Endothelial cell of umbilical vein (primary cell): Measurements from ENCODE around the gene THEMIS. TPM values are rescaled to one million over a fixed set of nuclear protein-coding genes. Genes with fewer than 3 reads are reported as not detected.

Experiments
- BruUV-seq: library from RNA; stranded (reverse); fragments of 400-500 nt; replicated peaks from 2 replicates; lab custom pipeline; 2021; lab: Mats Ljungman, UMichigan
- CTCF ChIA-PET: fragments of 300-600, 350-600 bp; sonication (Branson Sonifier 250); formaldehyde crosslinking; loops from one replicate; lab custom pipeline; 2021; ENCODE audit warnings: antibody characterized with exemption, inconsistent platforms; lab: Charles Lee
- POLR2A ChIA-PET: fragments of 300-600, 350-600 bp; sonication (Branson Sonifier 250); formaldehyde crosslinking; loops from one replicate; lab custom pipeline; 2021; ENCODE audit warnings: antibody characterized with exemption, inconsistent platforms; lab: Charles Lee
- DNase-seq: peaks from one replicate; pipeline ENCODE4 v3.0.0-alpha.2; 2011; ENCODE audit warnings: low read depth, low spot score
- FAIRE-seq: peaks from 2 replicates; lab custom pipeline; 2011; peaks lifted over from hg19 to GRCh38; lab: Jason Lieb, UNC
- H2AFZ ChIP-seq: 2 replicates; pipeline ENCODE4 v1.6.0; 2012; ENCODE audit warnings: low read depth, low read length, control low read depth, inconsistent platforms
- H3K27ac ChIP-seq: 2 replicates; pipeline ENCODE4 v1.5.1; 2011; ENCODE audit warnings: low read depth, mild to moderate bottlenecking, control low read depth, low read length, moderate library complexity; ENCODE audit not compliant: insufficient read depth
- H3K27me3 ChIP-seq, 2 experiments: 2 replicates each; pipeline versions ENCODE4 v1.6.0 to v1.6.1; 2011; ENCODE audit warnings: low read length in 2 of 2, mixed read lengths in 1 of 2; ENCODE audit not compliant: control insufficient read depth in 2 of 2, insufficient read depth in 2 of 2
- H3K36me3 ChIP-seq, 2 experiments: 2 replicates in 1 of 2; 3 replicates in 1 of 2; pipeline ENCODE4 v1.5.1; 2011; ENCODE audit warnings: low read length in 2 of 2, mild to moderate bottlenecking in 1 of 2, moderate library complexity in 1 of 2; ENCODE audit not compliant: control insufficient read depth in 2 of 2, insufficient read depth in 2 of 2; ENCODE audit errors: extremely low read depth in 1 of 2
- H3K4me1 ChIP-seq: 3 replicates; pipeline ENCODE4 v1.5.1; 2011; ENCODE audit warnings: mild to moderate bottlenecking, low read length; ENCODE audit not compliant: control insufficient read depth, insufficient read depth; ENCODE audit errors: extremely low read depth
- H3K4me2 ChIP-seq: 2 replicates; pipeline ENCODE4 v1.6.1; 2011; ENCODE audit warnings: low read length, control low read depth, mixed read lengths; ENCODE audit not compliant: insufficient read depth
- H3K4me3 ChIP-seq, 3 experiments: fragments of 200-600 bp in 1 of 3; sonication (generic), shearing (Covaris generic) in 1 of 3; replicated peaks in 1 of 3; 2 replicates each; pipeline ENCODE4 v1.5.1; 2011 to 2016; ENCODE audit warnings: control low read depth in 3 of 3, low read length in 3 of 3, mild to moderate bottlenecking in 2 of 3, inconsistent platforms in 1 of 3, low read depth in 1 of 3, moderate library complexity in 1 of 3; ENCODE audit not compliant: insufficient read depth in 1 of 3
- H3K79me2 ChIP-seq: 2 replicates; pipeline ENCODE4 v1.6.0; 2012; ENCODE audit warnings: low read length, inconsistent platforms; ENCODE audit not compliant: control insufficient read depth, insufficient read depth
- H3K9ac ChIP-seq: replicated peaks from 2 replicates; pipeline ENCODE3; 2011; ENCODE audit warnings: low read length, control low read depth; ENCODE audit not compliant: insufficient read depth; ENCODE audit errors: extremely low read depth
- H3K9me1 ChIP-seq: replicated peaks from 3 replicates; pipeline ENCODE4 v1.6.0; 2011; ENCODE audit warnings: mild to moderate bottlenecking, low read length; ENCODE audit not compliant: control insufficient read depth, insufficient read depth; ENCODE audit errors: extremely low read depth
- H3K9me3 ChIP-seq: replicated peaks from 2 replicates; pipeline ENCODE4 v1.5.1; 2012; ENCODE audit warnings: low read length, inconsistent platforms; ENCODE audit not compliant: control insufficient read depth, insufficient read depth
- H4K20me1 ChIP-seq: replicated peaks from 2 replicates; pipeline ENCODE3; 2011; ENCODE audit warnings: mild to moderate bottlenecking, low read length; ENCODE audit not compliant: control insufficient read depth, insufficient read depth; ENCODE audit errors: extremely low read depth
- EZH2 ChIP-seq: IDR thresholded peaks from 2 replicates; pipeline ENCODE4 v1.6.1; 2012; ENCODE audit warnings: borderline replicate concordance, low read depth, mild to moderate bottlenecking, moderate library complexity, low read length, inconsistent platforms; ENCODE audit not compliant: severe bottlenecking
- FOS ChIP-seq: IDR thresholded peaks from 2 replicates; pipeline ENCODE4 v1.6.1; 2011; ENCODE audit warnings: mild to moderate bottlenecking, low read length, moderate library complexity, borderline replicate concordance; ENCODE audit not compliant: insufficient read depth
- GATA2 ChIP-seq: IDR thresholded peaks from 2 replicates; pipeline ENCODE4 v1.7.0; 2011; ENCODE audit warnings: low read depth, mild to moderate bottlenecking, moderate library complexity, mixed read lengths, low read length; ENCODE audit not compliant: insufficient read length, insufficient read depth
- JUN ChIP-seq: IDR thresholded peaks from 2 replicates; pipeline ENCODE4 v1.6.1; 2011; ENCODE audit warnings: borderline replicate concordance, low read depth; ENCODE audit not compliant: insufficient read length, insufficient read depth
- MYC ChIP-seq: IDR thresholded peaks from one replicate; pipeline ENCODE4 v1.6.1; 2011; ENCODE audit warnings: mild to moderate bottlenecking, low read depth, low read length
- POLR2A ChIP-seq: IDR thresholded peaks from 2 replicates; pipeline ENCODE4 v1.6.1; 2012; ENCODE audit warnings: low read depth, mild to moderate bottlenecking, control low read depth, low read length
- POLR2AphosphoS5 ChIP-seq: IDR thresholded peaks from 2 replicates; pipeline ENCODE4 v1.6.1; 2012; ENCODE audit warnings: low read depth, mild to moderate bottlenecking, control low read depth, low read length, moderate library complexity; ENCODE audit not compliant: insufficient read depth
- dilution Hi-C: fragments of 300-500 bp; cut with MboI; formaldehyde crosslinking; loops from one replicate; pipeline ENCODE4 v1.15.0; 2019; ENCODE audit warnings: low sequenced_read_pairs; ENCODE audit not compliant: extremely low pct_ligation_motif_present
- intact Hi-C: fragments of 100-400 bp; cut with micrococcal nuclease; formaldehyde crosslinking; loops from one replicate; pipeline ENCODE4 v1.10.0; 2022
- polyA plus RNA-seq, 4 experiments: library from polyadenylated mRNA; depleted of rRNA in 3 of 4; stranded (reverse) in 3 of 4; unstranded in 1 of 4; fragments of >200 nt; gene quantifications; 2 replicates each; pipeline versions ENCODE4 v1.2.1 to v1.2.3, GENCODE V29; 2011 to 2012; ENCODE audit warnings: missing spikeins in 1 of 4
- total RNA-seq: library from RNA; stranded (reverse); gene quantifications from 2 replicates; pipeline ENCODE4 v1.2.3, GENCODE V29; 2021
- TF ChIP-seq, protein P1 (sequence below), 2 donors: IDR thresholded peaks; 1 replicate in 1 of 2; 2 replicates in 1 of 2; pipeline ENCODE4 v1.5.1; 2011; ENCODE audit warnings: low read length in 2 of 2, mild to moderate bottlenecking in 2 of 2, moderate library complexity in 2 of 2, control low read depth in 1 of 2, inconsistent platforms in 1 of 2, low read depth in 1 of 2; ENCODE audit not compliant: insufficient read depth in 1 of 2; ENCODE audit errors: extremely low read depth in 1 of 2
- TF ChIP-seq, protein P2 (sequence below): IDR thresholded peaks from 2 replicates; pipeline ENCODE4 v1.6.1; 2011; ENCODE audit not compliant: insufficient read depth, insufficient read length

THEMIS gene
- total and polyA plus RNA-seq, 2 donors (not counting 3 experiments of a cell fraction or from before 2014, with no cell fraction given), result not detected

DNA sequence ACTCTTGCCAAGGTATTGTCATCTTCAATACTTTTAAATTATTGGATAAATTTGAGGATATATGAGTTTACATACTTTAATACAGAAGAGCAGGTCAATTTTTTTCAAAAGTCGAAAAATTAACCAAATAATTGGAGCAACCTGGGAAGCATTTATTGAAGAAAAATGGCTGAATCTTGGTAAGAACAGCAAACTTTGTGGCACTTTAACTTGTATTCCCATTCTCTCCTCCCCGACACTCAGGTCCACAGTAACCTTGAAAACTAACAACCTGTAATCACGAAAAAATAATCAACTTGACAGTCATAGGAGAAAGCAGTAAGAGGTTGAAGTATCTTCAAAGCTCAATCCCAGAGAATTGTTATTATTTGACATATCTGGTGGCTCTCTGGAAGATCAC is 55.6 kb downstream of the THEMIS start:
- dilution Hi-C loops, result no loop called here
- POLR2A ChIA-PET, result no interaction called here

DNA sequence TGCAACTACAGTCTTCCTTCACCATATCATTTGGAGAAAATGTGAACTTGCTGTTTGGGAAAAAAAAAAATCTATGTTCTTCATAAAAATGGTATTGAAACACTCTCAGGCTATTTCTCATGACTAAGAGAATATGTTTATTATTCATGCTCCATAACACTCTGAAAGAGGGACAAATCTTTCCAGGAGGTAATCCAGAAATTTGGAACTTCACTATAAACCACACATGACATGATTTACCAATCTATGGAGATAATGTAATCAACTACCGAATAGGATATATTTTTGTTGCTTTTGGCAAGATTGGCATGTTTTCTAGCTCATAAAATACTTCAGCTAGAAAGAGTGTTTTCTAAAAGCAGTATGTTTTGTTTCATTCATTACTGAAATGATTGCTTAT is 56.3 kb downstream of the THEMIS start:
- intact Hi-C loops (no loop called here), dilution Hi-C loops (no loop called here)
- Histone ChIP-seq H3K36me3 (no peaks in the 10 kb centered on the region), H3K79me2 (no peaks in the 10 kb centered on the region), H3K27me3 (peaks cover 0 to 5% of the 10 kb centered on the region in 2 experiments), H3K27ac (no peak overlapping the region), H3K9ac (no peak overlapping the region), H3K9me3 (no peaks in the 10 kb centered on the region), H3K4me3 (no peak overlapping the region), H3K9me1 (no peaks in the 10 kb centered on the region), H4K20me1 (no peaks in the 10 kb centered on the region), H3K4me1 (no peaks in the 10 kb centered on the region), H3K4me2 (no peak overlapping the region), H2AFZ (no peak overlapping the region)
- TF ChIP-seq, protein P1, sequence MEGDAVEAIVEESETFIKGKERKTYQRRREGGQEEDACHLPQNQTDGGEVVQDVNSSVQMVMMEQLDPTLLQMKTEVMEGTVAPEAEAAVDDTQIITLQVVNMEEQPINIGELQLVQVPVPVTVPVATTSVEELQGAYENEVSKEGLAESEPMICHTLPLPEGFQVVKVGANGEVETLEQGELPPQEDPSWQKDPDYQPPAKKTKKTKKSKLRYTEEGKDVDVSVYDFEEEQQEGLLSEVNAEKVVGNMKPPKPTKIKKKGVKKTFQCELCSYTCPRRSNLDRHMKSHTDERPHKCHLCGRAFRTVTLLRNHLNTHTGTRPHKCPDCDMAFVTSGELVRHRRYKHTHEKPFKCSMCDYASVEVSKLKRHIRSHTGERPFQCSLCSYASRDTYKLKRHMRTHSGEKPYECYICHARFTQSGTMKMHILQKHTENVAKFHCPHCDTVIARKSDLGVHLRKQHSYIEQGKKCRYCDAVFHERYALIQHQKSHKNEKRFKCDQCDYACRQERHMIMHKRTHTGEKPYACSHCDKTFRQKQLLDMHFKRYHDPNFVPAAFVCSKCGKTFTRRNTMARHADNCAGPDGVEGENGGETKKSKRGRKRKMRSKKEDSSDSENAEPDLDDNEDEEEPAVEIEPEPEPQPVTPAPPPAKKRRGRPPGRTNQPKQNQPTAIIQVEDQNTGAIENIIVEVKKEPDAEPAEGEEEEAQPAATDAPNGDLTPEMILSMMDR (IDR thresholded peaks at IDR 0.05; ENCODE audit: extremely low read depth in 1 of 2, insufficient read depth in 1 of 2, low read depth in 1 of 2, low read length in 2 of 2), result no peak
- TF ChIP-seq, protein P2, sequence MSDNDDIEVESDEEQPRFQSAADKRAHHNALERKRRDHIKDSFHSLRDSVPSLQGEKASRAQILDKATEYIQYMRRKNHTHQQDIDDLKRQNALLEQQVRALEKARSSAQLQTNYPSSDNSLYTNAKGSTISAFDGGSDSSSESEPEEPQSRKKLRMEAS, result no peak
- TF ChIP-seq POLR2A (no peak), MYC (no peak), GATA2 (no peak), POLR2AphosphoS5 (no peak), FOS (no peak), EZH2 (no peak), JUN (no peak)
- BruUV-seq, result no TSS peak
- ChIA-PET CTCF (interaction anchor here (1.1 to 3.3 kb wide), 2 partner anchors 9 to 11 kb away, joined by 3 to 20 read pairs; no protein-coding TSS in a partner anchor), POLR2A (no interaction called here)
- DNase-seq (no peak), FAIRE-seq (no peak)

More for the DNA sequence above, 55.6 kb downstream of the THEMIS start:
- Histone ChIP-seq H3K27me3 (peaks cover 0 to 5% of the 10 kb centered on the region in 2 experiments), H3K27ac (no peak overlapping the region), H3K4me2 (no peak overlapping the region), H2AFZ (no peak overlapping the region), H4K20me1 (no peaks in the 10 kb centered on the region), H3K9me3 (no peaks in the 10 kb centered on the region), H3K79me2 (no peaks in the 10 kb centered on the region), H3K9ac (no peak overlapping the region), H3K4me3 (no peak overlapping the region), H3K9me1 (no peaks in the 10 kb centered on the region), H3K4me1 (no peaks in the 10 kb centered on the region), H3K36me3 (no peaks in the 10 kb centered on the region)
- no TSS peak for BruUV-seq
- no peak for TF ChIP-seq EZH2
- TF ChIP-seq GATA2, result no peak
- TF ChIP-seq FOS, result no peak
- TF ChIP-seq MYC, result no peak
- TF ChIP-seq, protein P2, result no peak
- no peak for TF ChIP-seq JUN
- TF ChIP-seq POLR2A, result no peak
- no peak for TF ChIP-seq POLR2AphosphoS5
- CTCF ChIA-PET, result interaction anchor here (1.1 to 3.3 kb wide), 4 partner anchors 9 to 951 kb away, joined by 3 to 20 read pairs (median 4); no protein-coding TSS in a partner anchor
- FAIRE-seq (no peak), DNase-seq (no peak)
- intact Hi-C loops, result no loop called here
